T-helper 17 cell (primary cell): ENCODE results near the gene SH3RF1. TPM values are rescaled to one million over a fixed set of nuclear protein-coding genes. Genes with fewer than 3 reads are reported as not detected.

Experiments used
- ATAC-seq: fragments of 150-1000 bp; cut with Tn5 transposase; 2 replicates; pipeline ENCODE4 v1.10.0; 2021; ENCODE audit warnings: mild to moderate bottlenecking, moderate library complexity
- DNase-seq, 3 donors: peaks; one replicate each; pipeline versions ENCODE4 v3.0.0 to v3.0.0-alpha.2; 2020 to 2021
- H3K9me3 ChIP-seq: one replicate; pipeline ENCODE4 v1.7.0; 2013; ENCODE audit warnings: low read length, mild to moderate bottlenecking; ENCODE audit not compliant: control insufficient read depth, poor library complexity, severe bottlenecking
- H3K27ac Mint-ChIP-seq: one replicate; pipeline ENCODE4 v1.8.0; 2022; ENCODE audit warnings: mild to moderate bottlenecking, moderate library complexity, mixed read lengths
- H3K27me3 Mint-ChIP-seq: one replicate; pipeline ENCODE4 v1.8.0; 2022; ENCODE audit warnings: mixed read lengths
- H3K36me3 Mint-ChIP-seq: one replicate; pipeline ENCODE4 v1.8.0; 2022; ENCODE audit warnings: low read depth, mixed read lengths
- H3K4me1 Mint-ChIP-seq: one replicate; pipeline ENCODE4 v1.8.0; 2022; ENCODE audit warnings: mild to moderate bottlenecking, mixed read lengths
- H3K4me3 Mint-ChIP-seq: one replicate; pipeline ENCODE4 v1.8.0; 2022; ENCODE audit warnings: mild to moderate bottlenecking, moderate library complexity, mixed read lengths
- total RNA-seq, 4 donors: library from RNA in 2 of 4; stranded (reverse) in 2 of 4; gene quantifications; one replicate each; pipeline ENCODE4 v1.2.3 and lab custom pipeline; 2022 to 2026

The SH3RF1 gene
- total RNA-seq, 2 donors from 2014 or later = 0.16 to 0.42 TPM

GRCh38 chr4:169241464-169241863 is 29.3 kb downstream of the SH3RF1 start:
- no peak for ATAC-seq
- H3K36me3 Mint-ChIP-seq = peaks cover 2% of the 10 kb centered on the region

DNA sequence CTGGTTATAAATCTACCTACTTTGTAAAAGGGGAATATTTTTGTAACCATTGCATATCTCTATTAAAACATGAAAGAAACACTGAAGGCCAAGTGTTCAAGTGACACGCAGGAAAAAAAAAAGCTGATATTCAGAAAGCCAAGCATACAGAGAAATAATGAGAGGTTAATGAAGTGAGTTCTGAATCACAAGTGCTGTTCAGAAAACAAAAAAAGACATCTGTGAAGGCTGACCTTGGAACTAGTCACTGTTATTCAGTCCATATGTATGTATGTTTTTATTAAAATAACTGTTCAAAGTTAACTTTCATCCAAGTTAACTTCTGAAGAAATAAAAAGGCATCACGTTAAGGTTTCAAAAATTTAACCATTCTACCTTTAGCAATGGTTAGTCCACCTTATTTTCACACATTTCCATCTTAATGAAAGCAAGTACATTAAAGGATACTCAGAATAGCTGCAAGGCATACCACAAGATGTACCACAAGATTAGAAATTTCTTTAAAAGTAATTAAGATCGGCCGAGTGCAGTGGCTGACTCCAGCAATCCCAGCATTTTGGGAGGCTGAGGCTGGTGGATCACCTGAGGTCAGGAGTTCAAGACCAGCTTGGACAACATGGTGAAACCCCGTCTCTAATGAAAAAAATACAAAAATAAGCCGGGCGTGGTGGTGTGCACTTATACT is 31.4 kb downstream of the SH3RF1 start:
- H3K27ac Mint-ChIP-seq = no peak overlapping the region

More at GRCh38 chr4:169241464-169241863, 29.3 kb downstream of the SH3RF1 start:
- Mint-ChIP-seq H3K4me1 (no peaks in the 10 kb centered on the region), H3K4me3 (no peak overlapping the region), H3K27me3 (peaks cover 46% of the 10 kb centered on the region), H3K27ac (no peak overlapping the region)
- no peak for DNase-seq
- H3K9me3 ChIP-seq = no peaks in the 10 kb centered on the region

DNA sequence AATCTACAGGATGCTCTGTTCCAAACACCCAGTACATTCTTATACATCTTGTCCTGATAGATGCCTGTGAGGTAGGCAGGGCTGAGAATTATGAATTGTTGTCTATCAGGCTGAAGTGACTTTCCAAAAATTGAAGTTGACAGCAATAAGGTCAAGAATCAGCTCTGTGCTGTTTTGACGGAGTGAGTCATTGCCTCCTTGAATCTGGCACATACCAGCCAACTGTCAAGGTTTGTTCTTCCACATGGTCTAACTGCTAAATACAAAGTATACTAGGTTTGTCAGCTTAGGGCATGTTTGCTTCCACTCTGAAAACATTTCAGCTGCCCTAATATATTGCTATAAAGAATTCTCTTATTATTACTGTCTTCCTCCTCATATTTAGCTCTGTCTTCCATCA is 32.3 kb downstream of the SH3RF1 start:
- H3K4me1 Mint-ChIP-seq = no peaks in the 10 kb centered on the region
- no peak overlapping the region for H3K4me3 Mint-ChIP-seq
- peaks cover 59% of the 10 kb centered on the region for H3K27me3 Mint-ChIP-seq
- H3K27ac Mint-ChIP-seq = no peak overlapping the region
- no peak for DNase-seq
- peaks cover 3% of the 10 kb centered on the region for H3K36me3 Mint-ChIP-seq
- no peak for ATAC-seq
- no peaks in the 10 kb centered on the region for H3K9me3 ChIP-seq

More for the DNA sequence above, 31.4 kb downstream of the SH3RF1 start:
- H3K4me3 Mint-ChIP-seq = no peak overlapping the region
- H3K9me3 ChIP-seq = no peaks in the 10 kb centered on the region
- peaks cover 3% of the 10 kb centered on the region for H3K36me3 Mint-ChIP-seq
- ATAC-seq (no peak), DNase-seq (no peak)
- H3K27me3 Mint-ChIP-seq = peaks cover 57% of the 10 kb centered on the region
- no peaks in the 10 kb centered on the region for H3K4me1 Mint-ChIP-seq

GRCh38 chr4:169236873-169237626 is 33.7 kb downstream of the SH3RF1 start:
- ATAC-seq (no peak), DNase-seq (no peak)
- Mint-ChIP-seq H3K4me3 (no peak overlapping the region), H3K36me3 (peaks cover 3% of the 10 kb centered on the region), H3K27me3 (peaks cover 49% of the 10 kb centered on the region), H3K4me1 (no peaks in the 10 kb centered on the region), H3K27ac (no peak overlapping the region)
- no peaks in the 10 kb centered on the region for H3K9me3 ChIP-seq

DNA sequence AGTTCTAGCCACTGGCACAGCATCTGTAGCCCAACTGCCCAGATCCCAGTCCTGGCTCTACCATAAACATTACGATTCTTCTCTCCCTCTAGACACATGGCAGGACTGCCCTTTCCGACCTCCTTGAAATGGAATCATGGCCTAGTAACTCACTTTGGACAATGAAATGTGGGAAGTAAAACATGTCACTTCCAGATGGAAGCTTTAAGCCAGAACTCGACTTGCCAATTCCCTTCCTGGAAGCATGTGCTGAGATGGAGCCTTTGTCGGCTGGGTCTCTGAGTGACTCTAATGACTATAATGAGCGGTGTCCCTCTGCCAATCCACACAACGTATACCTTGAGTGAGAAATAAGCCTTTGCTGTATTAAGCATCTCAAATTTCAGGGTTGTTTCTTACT is 34.7 kb downstream of the SH3RF1 start:
- Mint-ChIP-seq H3K27ac (no peak overlapping the region), H3K4me1 (no peaks in the 10 kb centered on the region), H3K27me3 (peaks cover 48% of the 10 kb centered on the region), H3K36me3 (peaks cover 3% of the 10 kb centered on the region), H3K4me3 (no peak overlapping the region)
- H3K9me3 ChIP-seq = no peaks in the 10 kb centered on the region
- DNase-seq = no peak
- ATAC-seq = no peak

DNA sequence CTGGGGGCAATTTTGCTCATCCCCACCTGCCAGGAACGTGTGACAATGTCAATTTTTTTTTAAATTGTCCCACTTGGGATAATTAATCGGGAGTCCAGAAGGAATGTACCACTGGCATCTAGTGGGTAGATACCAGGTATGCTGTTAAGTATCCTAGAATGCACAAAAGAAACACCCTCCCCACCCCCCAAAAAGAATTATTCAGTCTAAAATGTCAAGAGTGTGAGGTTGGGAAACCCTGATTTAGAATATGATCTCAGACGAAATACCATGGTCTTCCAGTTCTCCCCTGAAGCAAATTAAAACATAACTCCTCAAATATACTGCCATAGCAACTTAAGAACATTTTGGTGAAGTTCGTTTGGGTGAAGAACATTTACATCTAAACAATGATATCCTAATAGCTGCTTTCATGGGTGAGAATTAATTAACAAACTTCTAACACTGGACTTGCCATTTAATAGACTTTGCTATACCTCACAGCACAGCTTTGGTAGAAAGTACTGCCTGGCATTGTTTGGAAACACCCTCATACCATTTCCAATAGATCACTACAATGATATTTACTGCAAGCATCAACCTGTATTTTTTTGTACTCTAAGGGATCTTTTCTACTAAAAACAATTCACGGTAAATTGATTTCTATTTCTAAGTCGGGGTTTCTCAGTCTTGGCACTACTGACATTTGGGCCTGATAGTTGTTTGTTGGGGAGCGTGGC is 36.5 kb downstream of the SH3RF1 start:
- DNase-seq (no peak), ATAC-seq (no peak)
- H3K27ac Mint-ChIP-seq = no peak overlapping the region
- peaks cover 48% of the 10 kb centered on the region for H3K27me3 Mint-ChIP-seq
- no peaks in the 10 kb centered on the region for H3K4me1 Mint-ChIP-seq
- no peaks in the 10 kb centered on the region for H3K9me3 ChIP-seq
- peaks cover 3% of the 10 kb centered on the region for H3K36me3 Mint-ChIP-seq
- H3K4me3 Mint-ChIP-seq = no peak overlapping the region

DNA sequence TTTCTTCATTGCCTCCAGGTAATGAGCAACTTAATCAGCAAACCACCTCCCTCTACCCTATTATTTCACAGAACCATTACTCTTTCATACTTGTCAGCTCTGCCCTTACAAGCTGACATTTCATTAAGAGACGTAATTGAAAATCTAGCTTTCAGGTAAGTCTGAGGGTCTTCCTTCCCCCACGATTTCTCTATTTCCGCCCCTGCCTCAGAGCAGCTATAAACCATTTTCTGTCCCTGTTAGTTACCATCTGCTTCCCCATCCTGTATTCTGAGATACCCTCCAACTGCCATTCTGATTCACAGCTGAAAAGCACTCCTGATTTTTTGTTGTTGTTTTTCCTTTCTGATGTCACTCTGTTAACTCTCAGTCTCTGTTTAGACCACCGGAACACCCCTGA is 37.1 kb downstream of the SH3RF1 start:
- H3K4me3 Mint-ChIP-seq = no peak overlapping the region
- H3K27me3 Mint-ChIP-seq = peaks cover 42% of the 10 kb centered on the region
- no peak for ATAC-seq
- no peak for DNase-seq
- no peaks in the 10 kb centered on the region for H3K4me1 Mint-ChIP-seq
- peaks cover 2% of the 10 kb centered on the region for H3K36me3 Mint-ChIP-seq
- no peaks in the 10 kb centered on the region for H3K9me3 ChIP-seq
- H3K27ac Mint-ChIP-seq = no peak overlapping the region

DNA sequence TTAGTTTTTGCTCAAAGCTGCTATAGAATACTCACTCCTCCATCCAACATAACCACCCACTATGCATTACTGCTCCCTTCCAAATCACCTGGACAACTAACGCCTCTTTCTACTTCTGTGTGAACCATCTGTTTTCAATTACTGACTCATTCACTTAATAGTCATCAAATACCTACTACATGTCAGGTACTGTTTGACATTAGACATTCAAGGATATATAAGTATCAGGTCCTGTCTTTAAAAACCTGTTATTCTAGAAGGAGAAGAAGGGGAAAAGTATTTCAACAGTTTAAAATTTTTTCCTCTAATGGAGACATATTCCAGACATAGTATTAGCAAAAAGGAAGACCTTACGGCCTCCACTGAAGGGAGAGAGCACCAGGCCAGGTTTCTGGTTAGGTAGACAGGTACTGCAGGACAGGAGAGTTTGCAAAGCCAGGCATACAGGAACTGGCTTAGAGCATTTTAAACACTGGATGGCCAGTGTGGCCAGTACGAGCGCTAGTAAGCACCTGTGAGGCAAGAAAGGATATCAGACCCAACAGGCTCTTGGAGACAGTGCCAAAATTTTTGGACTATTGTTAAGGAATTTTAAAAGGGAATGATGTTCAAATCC is 39.0 kb downstream of the SH3RF1 start:
- Mint-ChIP-seq H3K4me3 (no peak overlapping the region), H3K27me3 (peaks cover 25% of the 10 kb centered on the region), H3K27ac (no peak overlapping the region), H3K36me3 (peaks cover 2% of the 10 kb centered on the region), H3K4me1 (no peaks in the 10 kb centered on the region)
- no peak for DNase-seq
- no peaks in the 10 kb centered on the region for H3K9me3 ChIP-seq
- no peak for ATAC-seq

GRCh38 chr4:169229571-169230028 is 41.2 kb downstream of the SH3RF1 start:
- H3K4me1 Mint-ChIP-seq = no peaks in the 10 kb centered on the region
- DNase-seq (no peak), ATAC-seq (no peak)
- H3K4me3 Mint-ChIP-seq = no peak overlapping the region
- no peaks in the 10 kb centered on the region for H3K9me3 ChIP-seq
- no peaks in the 10 kb centered on the region for H3K36me3 Mint-ChIP-seq
- H3K27ac Mint-ChIP-seq = no peak overlapping the region
- H3K27me3 Mint-ChIP-seq = peaks cover 11% of the 10 kb centered on the region

DNA sequence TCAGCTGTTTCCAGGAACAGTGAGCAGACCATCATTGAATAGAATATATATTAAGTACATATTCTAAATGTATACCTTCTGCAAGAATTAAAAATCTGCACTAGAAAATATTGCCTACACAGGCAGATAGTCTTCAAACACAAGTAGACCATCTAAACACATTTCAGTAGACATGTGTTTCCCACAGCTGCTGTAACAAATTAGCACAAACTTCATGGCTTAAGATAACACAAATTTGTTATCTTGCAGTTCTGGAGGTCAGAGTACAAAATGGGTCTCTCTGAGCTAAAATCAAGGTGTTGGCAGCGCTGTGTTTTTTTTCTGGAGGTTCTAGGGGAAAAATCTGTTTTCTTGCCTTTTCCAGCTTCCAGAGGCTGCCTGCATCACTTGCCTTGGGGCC is 42.7 kb downstream of the SH3RF1 start:
- no peak for DNase-seq
- Mint-ChIP-seq H3K36me3 (no peaks in the 10 kb centered on the region), H3K4me1 (no peaks in the 10 kb centered on the region), H3K27ac (no peak overlapping the region), H3K4me3 (no peak overlapping the region), H3K27me3 (no peaks in the 10 kb centered on the region)
- ATAC-seq = no peak
- H3K9me3 ChIP-seq = no peaks in the 10 kb centered on the region

- Mint-ChIP-seq H3K36me3 (no peaks in the 10 kb centered on the region), H3K27ac (no peak overlapping the region), H3K4me3 (no peak overlapping the region), H3K4me1 (no peaks in the 10 kb centered on the region), H3K27me3 (no peaks in the 10 kb centered on the region)
- no peaks in the 10 kb centered on the region for H3K9me3 ChIP-seq
- DNase-seq = no peak
- ATAC-seq = no peak
Measured at GRCh38 chr4:169226565-169226964, 44.2 kb downstream of the SH3RF1 start.

GRCh38 chr4:169225812-169226211 is 44.9 kb downstream of the SH3RF1 start:
- H3K9me3 ChIP-seq = no peaks in the 10 kb centered on the region
- ATAC-seq (no peak), DNase-seq (no peak)
- Mint-ChIP-seq H3K4me1 (no peaks in the 10 kb centered on the region), H3K27ac (no peak overlapping the region), H3K27me3 (peaks cover 2% of the 10 kb centered on the region), H3K4me3 (no peak overlapping the region), H3K36me3 (no peaks in the 10 kb centered on the region)
